Activated naive CD4-positive, alpha-beta T cell (primary cell): ENCODE results near the gene DHH.

Experiments used
- DNase-seq, 4 experiments: peaks; one replicate each; lab custom pipeline; 2025; lab: John Stamatoyannopoulos, UW

The DHH gene

GRCh38 chr12:49050507-49051372, 43.9 kb downstream of the DHH start:
- DNase-seq: no peak

GRCh38 chr12:49049566-49050224, 44.9 kb downstream of the DHH start:
- DNase-seq: no peak

GRCh38 chr12:49048953-49049352, 45.6 kb downstream of the DHH start:
- DNase-seq: no peak

- DNase-seq: no peak
Measured at GRCh38 chr12:49046129-49046895, 48.3 kb downstream of the DHH start.

- no peak for DNase-seq
Measured at GRCh38 chr12:49044660-49045059, 49.9 kb downstream of the DHH start.

- DNase-seq: peak; percentile 30 to 77 (median 69)
Measured at GRCh38 chr12:49043856-49044258, 50.7 kb downstream of the DHH start.

GRCh38 chr12:49043241-49043640, 51.4 kb downstream of the DHH start:
- DNase-seq: no peak

GRCh38 chr12:49041881-49042484, 52.6 kb downstream of the DHH start:
- no peak for DNase-seq

- no peak for DNase-seq
Measured at GRCh38 chr12:49041036-49041880, 53.3 kb downstream of the DHH start.

GRCh38 chr12:49040364-49040855, 54.2 kb downstream of the DHH start:
- DNase-seq: no peak

GRCh38 chr12:49039421-49040363, 54.9 kb downstream of the DHH start:
- no peak for DNase-seq

GRCh38 chr12:49038291-49038955, 56.2 kb downstream of the DHH start:
- DNase-seq: no peak

- no peak for DNase-seq
Measured at GRCh38 chr12:49037947-49038237, 56.7 kb downstream of the DHH start.

- no peak for DNase-seq
Measured at GRCh38 chr12:49037111-49037946, 57.3 kb downstream of the DHH start.
